ENCODE measurements around the gene LOXL1. TPM values are rescaled to one million over a fixed set of nuclear protein-coding genes. Genes with fewer than 3 reads are reported as not detected.

LOXL1 gene
- total RNA-seq, 1 donor from 2014 or later = 25.1 TPM

DNA sequence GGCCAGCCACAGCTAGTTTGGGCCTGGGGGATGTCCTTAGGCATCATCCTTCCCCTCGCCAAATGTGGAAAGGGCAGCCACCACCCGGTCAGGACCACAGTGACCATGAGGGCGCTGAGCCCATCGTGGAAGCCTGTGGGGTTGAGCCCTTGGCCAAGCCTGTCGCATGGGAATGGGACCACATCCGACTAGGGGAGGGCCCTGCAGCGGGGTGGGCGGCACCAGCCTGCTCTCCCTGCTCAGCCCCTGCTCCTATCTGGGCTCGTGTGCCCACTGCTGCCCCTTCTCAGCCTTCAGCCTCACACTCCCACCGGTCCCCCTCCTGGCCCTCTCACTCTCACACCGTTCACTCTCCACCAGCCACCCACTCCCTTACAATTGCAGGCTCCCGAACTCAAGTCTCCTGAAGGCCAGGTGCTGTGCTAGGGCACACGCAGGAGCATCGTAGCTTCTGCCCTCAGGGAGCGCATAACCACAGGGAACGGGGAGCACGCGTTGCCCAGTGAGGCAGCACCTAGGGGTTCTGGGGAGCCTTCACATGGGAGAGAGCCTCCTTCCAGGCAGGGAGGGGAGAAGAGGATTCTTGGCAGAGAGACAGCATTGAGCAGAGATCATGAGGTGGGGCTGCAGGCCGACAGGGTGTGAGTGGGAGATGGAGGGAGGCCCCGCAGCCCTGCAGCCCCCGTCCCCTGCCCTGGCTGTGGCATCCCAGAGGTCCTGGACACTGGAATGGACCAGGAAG, 26.1 kb downstream of the LOXL1 start:
- Mint-ChIP-seq H3K4me1 (ENCODE audit: unreplicated experiment) (peaks cover 12% of the 10 kb centered on the region), H3K36me3 (no peaks in the 10 kb centered on the region), H3K4me3 (no peak overlapping the region), H3K27me3 (peaks cover 1% of the 10 kb centered on the region), H3K9me3 (no peaks in the 10 kb centered on the region), H3K27ac (no peak overlapping the region)
- TF ChIP-seq, protein P1, sequence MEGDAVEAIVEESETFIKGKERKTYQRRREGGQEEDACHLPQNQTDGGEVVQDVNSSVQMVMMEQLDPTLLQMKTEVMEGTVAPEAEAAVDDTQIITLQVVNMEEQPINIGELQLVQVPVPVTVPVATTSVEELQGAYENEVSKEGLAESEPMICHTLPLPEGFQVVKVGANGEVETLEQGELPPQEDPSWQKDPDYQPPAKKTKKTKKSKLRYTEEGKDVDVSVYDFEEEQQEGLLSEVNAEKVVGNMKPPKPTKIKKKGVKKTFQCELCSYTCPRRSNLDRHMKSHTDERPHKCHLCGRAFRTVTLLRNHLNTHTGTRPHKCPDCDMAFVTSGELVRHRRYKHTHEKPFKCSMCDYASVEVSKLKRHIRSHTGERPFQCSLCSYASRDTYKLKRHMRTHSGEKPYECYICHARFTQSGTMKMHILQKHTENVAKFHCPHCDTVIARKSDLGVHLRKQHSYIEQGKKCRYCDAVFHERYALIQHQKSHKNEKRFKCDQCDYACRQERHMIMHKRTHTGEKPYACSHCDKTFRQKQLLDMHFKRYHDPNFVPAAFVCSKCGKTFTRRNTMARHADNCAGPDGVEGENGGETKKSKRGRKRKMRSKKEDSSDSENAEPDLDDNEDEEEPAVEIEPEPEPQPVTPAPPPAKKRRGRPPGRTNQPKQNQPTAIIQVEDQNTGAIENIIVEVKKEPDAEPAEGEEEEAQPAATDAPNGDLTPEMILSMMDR (conservative IDR thresholded peaks at IDR 0.05) = no peak
- DNase-seq (ENCODE audit: extremely low spot score, unreplicated experiment) = no peak

DNA sequence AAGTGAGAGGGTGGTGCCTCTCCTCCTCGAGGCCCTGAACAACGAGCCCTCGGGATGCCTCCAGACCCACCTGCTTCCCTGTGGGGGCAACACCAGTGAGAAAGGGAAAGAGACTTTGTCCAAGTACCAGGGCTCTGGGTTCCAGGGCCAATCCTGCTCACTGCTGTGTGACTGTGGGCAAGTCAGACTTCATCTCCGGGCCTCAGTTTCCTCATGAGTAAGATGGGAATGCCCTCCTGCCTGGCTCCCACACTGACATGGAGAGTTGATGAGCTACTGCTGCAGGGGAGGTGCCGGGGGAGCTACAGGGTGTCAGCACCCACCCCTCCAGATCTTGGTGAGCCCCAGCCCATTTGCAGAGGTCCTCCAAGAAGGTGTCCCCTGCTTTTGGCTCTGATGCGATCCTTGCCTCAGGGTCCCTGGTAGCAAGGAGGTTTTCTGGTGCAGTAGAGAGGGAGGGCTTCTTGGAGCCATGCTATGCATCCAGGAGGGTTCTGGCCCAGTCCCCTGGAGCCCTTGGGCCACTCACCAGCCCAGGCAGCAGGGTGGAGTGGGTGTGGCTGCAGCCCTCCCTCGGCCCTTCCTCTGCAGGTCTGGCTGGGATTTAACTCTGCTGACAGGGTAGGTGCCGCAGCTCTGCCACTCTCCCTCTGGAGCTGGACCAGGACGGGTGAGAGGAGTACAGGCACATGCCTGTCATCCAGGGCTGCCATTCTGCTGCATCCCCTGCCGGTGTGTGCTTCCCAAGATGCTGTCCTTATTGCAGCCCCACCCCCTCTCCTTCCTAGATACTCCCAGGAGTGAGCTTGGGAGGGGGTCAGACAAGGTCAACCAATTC, 26.9 kb downstream of the LOXL1 start:
- Mint-ChIP-seq H3K36me3 (no peaks in the 10 kb centered on the region), H3K27me3 (peaks cover 8% of the 10 kb centered on the region), H3K27ac (no peak overlapping the region), H3K9me3 (no peaks in the 10 kb centered on the region), H3K4me3 (no peak overlapping the region), H3K4me1 (ENCODE audit: unreplicated experiment) (peaks cover 12% of the 10 kb centered on the region)
- TF ChIP-seq, protein P1 (conservative IDR thresholded peaks at IDR 0.05) = no peak
- no peak for DNase-seq (ENCODE audit: extremely low spot score, unreplicated experiment)

DNA sequence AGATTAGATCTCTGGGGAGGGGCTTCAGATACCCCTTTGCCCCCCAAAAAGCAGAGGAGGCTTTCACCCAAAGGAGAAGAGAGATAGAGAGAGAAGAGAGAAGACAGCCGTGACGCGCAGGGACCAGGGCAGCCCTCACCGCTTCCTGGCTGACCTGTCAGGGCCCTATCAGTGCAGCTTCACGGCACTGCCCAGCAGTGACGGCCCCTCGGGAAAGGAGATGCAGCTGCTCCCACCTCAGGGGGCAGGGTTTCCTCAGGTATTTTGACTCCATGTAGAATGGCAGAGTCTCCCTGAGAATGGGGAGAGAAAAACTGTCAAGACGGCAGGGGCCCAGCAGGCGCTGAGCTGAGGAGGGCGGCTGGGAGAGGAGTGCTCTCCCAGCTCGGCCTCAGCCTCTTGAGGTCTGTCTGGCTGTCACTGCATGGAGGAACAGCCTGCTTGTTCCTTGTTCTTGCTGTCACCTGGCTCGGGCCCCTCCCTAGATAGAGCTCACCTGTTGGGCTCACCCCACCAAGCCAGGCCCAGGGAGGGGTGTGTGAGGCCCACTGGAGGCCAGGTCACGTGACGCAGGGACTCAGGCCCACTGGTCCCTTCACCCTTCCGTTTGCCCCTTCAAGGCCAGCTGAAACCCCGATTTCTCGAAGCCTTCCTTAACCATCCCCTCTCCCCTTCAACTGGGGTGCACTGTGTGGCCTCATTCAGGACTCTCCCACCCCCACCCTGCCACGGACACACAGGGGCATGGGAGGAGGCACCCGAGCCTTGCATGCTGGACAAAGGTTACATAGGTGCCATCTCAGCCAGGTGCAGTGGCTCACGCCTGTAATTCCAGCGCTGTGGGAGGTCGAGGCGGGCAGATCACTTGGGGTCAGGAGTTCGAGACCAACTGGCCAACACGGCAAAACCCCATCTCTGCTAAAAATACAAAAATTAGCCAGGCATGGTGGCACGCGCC, 28.2 kb downstream of the LOXL1 start:
- Mint-ChIP-seq H3K27me3 (peaks cover 8% of the 10 kb centered on the region), H3K27ac (no peak overlapping the region), H3K4me1 (ENCODE audit: unreplicated experiment) (peaks cover 12% of the 10 kb centered on the region), H3K9me3 (no peaks in the 10 kb centered on the region), H3K4me3 (no peak overlapping the region), H3K36me3 (no peaks in the 10 kb centered on the region)
- TF ChIP-seq, protein P1 (conservative IDR thresholded peaks at IDR 0.05) = no peak
- DNase-seq (ENCODE audit: extremely low spot score, unreplicated experiment) = no peak

DNA sequence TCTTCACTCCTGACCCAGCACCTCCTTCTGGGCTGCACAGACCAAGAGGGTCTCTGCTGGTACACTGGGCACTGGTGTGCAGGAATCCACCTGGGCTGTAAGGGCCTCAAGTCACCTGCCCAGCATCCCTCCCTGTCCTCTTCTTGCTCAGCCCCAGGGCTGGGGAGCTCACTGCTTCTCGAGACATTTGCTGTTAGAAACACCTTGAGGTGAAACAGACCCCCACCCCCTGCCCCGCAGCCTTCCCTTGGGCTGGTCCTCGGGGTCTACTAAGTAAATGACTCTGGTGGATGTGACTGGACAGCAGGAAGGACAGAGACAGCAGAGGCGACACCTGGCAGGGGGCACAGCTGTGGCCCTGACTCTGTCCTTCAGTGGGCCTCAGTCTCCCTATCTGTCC, 29.1 kb downstream of the LOXL1 start:
- no peaks in the 10 kb centered on the region for H3K36me3 Mint-ChIP-seq

More for the DNA sequence above, 29.1 kb downstream of the LOXL1 start:
- Mint-ChIP-seq H3K9me3 (no peaks in the 10 kb centered on the region), H3K4me1 (ENCODE audit: unreplicated experiment) (peaks cover 10% of the 10 kb centered on the region), H3K27me3 (peaks cover 8% of the 10 kb centered on the region), H3K27ac (no peak overlapping the region), H3K4me3 (no peak overlapping the region)
- DNase-seq (ENCODE audit: extremely low spot score, unreplicated experiment) = no peak
- TF ChIP-seq, protein P1 (conservative IDR thresholded peaks at IDR 0.05) = no peak
